ENCODE results near the gene GALNT9.

DNA sequence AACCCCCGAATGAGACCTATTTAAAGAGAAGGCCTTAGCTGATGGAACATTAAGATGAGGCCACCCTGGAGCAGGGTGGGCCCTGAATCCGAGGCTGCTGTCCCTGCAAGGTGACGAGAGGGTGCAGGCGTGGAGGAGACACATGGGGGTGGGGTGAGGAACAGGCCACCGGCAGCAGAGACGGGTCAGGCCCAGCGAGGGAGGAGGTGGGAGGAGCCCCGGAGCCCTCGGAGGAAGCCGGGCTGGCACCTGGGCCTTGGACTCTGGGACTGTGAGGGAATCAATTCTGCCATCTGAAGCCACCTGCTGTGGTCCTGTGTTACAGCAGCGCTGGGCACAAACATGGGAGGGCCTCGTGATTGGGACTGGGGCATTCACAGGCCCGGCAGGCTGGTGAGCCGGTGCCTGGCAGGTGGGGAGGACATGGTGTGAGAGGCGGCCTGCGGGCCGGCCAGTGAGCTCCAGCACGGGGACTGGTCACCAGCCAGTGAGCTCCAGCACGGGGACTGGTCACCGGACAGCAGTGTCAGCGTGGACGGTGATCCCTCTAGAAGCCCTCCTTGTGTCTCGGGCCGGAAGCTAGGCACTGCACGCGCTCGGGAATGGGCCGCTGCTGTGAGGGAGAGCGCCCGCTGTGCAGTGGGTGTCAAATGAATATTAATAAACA lies 138.4 kb downstream of the GALNT9 start:
- TF ChIP-seq, protein P1, sequence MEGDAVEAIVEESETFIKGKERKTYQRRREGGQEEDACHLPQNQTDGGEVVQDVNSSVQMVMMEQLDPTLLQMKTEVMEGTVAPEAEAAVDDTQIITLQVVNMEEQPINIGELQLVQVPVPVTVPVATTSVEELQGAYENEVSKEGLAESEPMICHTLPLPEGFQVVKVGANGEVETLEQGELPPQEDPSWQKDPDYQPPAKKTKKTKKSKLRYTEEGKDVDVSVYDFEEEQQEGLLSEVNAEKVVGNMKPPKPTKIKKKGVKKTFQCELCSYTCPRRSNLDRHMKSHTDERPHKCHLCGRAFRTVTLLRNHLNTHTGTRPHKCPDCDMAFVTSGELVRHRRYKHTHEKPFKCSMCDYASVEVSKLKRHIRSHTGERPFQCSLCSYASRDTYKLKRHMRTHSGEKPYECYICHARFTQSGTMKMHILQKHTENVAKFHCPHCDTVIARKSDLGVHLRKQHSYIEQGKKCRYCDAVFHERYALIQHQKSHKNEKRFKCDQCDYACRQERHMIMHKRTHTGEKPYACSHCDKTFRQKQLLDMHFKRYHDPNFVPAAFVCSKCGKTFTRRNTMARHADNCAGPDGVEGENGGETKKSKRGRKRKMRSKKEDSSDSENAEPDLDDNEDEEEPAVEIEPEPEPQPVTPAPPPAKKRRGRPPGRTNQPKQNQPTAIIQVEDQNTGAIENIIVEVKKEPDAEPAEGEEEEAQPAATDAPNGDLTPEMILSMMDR (IDR thresholded peaks at IDR 0.05; ENCODE audit: poor library complexity, severe bottlenecking), result no peak
- no peak for TF ChIP-seq POLR2AphosphoS5 (IDR thresholded peaks at IDR 0.05)
- TF ChIP-seq MXI1 (conservative IDR thresholded peaks at IDR 0.05; ENCODE audit: poor library complexity, severe bottlenecking), result no peak
- TF ChIP-seq EZH2 (IDR thresholded peaks at IDR 0.05; ENCODE audit: borderline replicate concordance, insufficient read depth, low read length, poor library complexity, severe bottlenecking), result no peak
- no peak for TF ChIP-seq EP300 (conservative IDR thresholded peaks at IDR 0.05; ENCODE audit: poor library complexity, severe bottlenecking)
- TF ChIP-seq RAD21 (conservative IDR thresholded peaks at IDR 0.05), result no peak
